Stimulated activated CD8-positive, alpha-beta memory T cell treated with anti-CD3 and anti-CD28 coated beads, Interleukin-2, amount 100 ng/mL, for 1 hour (primary cell): ENCODE data around the gene SLC30A5.
"Not testable (repeated sequence)": the region's sequence is repeated elsewhere in the genome, so short reads cannot be mapped to it uniquely, and the experiment has no call there.

Experiments used
- DNase-seq, 2 donors: peaks; one replicate each; pipeline ENCODE4 v3.0.0-alpha.2; 2020; ENCODE audit warnings: low read depth in 2 of 2

The SLC30A5 gene

GRCh38 chr5:69093771-69094482 lies at the start of gene SLC30A5:
Gene SLC30A5, plus strand, starts transcription at chr5:69094014. Its CDS starts 242 bp downstream, at chr5:69094256.
- DNase-seq: peak; percentile 94 to 97

- not testable (repeated sequence) for DNase-seq
These were observed 48.6 kb upstream of the SLC30A5 start for GRCh38 chr5:69045213-69045612.

DNA sequence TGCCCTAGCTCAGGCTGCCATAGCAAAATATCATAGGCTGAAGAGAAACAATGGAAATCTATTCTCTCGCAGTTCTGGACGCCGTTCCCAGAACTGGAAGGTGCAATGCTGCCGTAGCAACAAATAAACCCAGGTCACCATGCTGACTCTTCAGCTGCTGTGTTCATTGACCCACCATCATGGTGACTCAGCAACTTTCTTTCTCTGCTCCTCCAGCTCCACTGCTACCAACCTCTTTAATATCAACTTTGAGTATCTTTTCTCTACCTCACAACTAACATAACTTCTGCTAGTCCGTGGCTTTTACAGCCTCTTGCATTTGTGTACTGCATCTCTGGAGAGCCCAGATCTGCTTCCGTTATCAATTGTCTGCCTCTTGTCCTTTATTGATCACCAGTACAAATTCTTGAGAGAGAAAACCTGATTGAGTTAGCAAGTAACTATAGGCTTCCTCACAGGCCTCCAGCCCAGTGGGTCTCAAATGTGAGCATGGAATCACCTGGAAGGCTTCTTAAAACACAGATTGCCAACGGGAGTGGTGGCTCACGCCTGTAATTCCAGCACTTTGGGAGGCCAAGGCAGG lies 47.3 kb upstream of the SLC30A5 start:
- DNase-seq: no peak

- no peak for DNase-seq
These were observed 45.6 kb upstream of the SLC30A5 start for GRCh38 chr5:69048230-69048629.

- no peak for DNase-seq
These were observed 44.7 kb upstream of the SLC30A5 start for GRCh38 chr5:69049151-69049550.

DNA sequence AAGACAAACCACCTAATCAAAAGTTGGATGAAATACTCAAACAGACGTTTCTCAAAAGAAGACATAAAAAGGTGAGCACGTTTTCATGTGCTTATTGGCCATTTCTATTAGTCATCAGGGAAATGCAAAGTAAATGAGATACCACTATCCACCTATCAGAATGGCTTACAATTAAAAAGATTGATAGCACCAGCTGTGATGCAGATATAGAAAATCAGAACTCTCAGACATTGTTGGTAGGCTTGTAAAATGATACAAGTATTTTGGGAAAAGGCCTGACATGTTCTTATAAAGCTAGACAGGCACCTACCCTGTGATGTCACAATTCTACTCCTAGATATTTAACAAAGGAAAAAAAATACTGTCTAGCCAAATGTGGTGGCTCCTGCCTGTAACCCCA lies 44.0 kb upstream of the SLC30A5 start:
- no peak for DNase-seq

DNA sequence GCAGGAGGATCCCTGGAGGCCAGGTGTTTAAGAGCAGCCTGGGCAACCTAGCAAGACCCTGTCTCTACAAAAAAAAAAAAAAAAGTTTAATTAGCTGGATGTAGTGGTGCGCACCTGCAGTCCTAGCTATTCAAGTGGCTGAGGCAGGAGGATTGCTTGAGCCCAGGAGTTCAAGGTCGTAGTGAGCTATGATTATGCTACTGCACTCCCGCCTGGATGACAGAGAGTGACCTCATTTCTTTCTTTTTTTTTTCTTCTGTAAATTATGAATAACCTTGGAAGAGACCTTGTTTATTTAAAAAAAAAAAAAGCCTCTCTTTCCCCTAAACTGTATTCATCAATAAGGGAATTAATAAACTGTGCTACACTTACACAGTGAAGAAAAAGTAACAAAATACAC lies 43.6 kb upstream of the SLC30A5 start:
- no peak for DNase-seq

GRCh38 chr5:69052181-69052580 lies 41.6 kb upstream of the SLC30A5 start:
- DNase-seq: no peak

GRCh38 chr5:69074664-69075521 lies 18.9 kb upstream of the SLC30A5 start:
- no peak for DNase-seq

- no peak for DNase-seq
These were observed 18.2 kb upstream of the SLC30A5 start for GRCh38 chr5:69075522-69076179.

DNA sequence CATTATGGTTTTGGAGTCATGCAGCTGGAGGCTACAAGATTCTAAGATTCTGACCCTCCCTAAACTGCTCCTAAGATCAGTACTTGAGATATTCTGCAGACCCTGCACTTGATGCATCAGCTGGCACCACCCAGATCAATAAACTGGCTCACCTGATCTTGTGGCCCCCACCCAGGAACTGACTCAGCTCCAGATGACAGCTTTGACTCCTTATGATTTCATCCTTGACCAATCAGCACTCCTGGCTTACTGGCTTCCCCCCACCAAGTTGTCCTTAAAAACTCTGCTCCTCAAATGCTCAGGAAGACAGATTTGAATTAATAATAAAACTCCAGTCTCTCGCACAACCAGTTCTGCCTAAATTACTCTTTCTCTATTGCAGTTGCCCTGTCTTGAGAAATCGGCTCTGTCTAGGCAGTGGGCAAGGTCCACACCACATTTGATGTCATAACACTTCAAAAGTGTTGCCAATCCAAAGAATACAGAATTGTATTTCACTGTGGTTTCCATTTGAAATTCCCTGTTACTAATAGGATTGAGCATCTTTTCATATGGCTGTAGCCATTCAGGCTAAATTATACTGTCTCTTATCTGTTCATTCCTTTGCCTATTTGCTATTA lies 14.8 kb upstream of the SLC30A5 start:
- no peak for DNase-seq

DNA sequence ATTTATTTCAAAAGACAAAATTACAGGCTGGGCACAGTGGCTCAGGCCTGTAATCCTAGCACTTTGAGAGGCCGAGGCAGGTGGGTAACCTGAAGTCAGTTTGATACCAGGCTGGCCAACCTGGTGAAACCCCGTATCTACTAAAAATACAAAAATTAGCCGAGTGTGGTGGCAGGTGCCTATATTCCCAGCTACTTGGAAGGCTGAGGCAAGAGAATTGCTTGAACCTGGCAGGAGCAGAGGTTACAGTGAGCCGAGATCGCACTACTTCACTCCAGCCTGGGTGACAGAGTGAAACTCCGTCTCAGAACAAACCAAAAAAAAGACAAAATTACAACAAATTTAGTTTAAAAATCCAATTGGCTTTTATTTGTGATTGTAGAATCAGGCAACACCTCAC lies 14.3 kb upstream of the SLC30A5 start:
- no peak for DNase-seq

GRCh38 chr5:69083412-69083811 lies 10.4 kb upstream of the SLC30A5 start:
- DNase-seq: no peak

DNA sequence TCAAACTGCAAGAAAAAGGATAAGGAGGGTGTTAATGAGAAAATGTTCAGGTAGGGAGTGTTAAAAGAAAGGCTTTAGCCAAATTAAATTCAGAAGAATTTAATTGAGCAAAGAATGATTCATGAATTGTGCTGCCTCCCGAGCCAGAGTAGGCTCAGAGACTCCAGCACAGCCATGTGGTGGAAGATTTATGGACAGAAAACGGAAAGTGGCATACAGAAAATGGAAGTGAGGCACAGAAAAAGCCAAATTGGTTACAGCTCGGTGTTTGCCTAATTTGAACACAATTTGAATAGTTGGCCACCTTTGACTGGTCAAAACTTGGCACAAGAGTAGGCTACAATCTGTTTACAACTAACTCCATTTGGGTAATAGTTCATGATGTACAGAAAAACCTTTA lies 9.6 kb upstream of the SLC30A5 start:
- DNase-seq: no peak

GRCh38 chr5:69084903-69085302 lies 8.9 kb upstream of the SLC30A5 start:
- DNase-seq: no peak

DNA sequence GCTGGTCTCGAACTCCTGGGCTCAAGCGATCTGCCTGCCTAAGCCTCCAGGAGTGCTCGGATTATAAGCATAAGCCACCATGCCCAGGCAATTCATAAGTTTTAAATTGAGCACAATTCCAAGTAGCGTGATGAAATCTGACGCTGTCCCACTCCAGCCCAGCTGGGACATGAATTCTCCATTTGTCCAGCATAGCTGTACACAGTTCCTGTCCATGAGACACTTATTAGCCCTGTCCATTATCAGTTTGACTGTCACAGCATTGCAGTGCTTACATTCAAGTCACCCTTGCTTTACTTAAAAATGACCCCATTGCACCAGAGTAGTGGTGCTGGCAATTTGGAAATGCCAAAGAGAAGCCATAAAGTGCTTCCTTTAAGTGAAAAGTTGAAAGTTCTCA lies 7.6 kb upstream of the SLC30A5 start:
- DNase-seq: no peak

DNA sequence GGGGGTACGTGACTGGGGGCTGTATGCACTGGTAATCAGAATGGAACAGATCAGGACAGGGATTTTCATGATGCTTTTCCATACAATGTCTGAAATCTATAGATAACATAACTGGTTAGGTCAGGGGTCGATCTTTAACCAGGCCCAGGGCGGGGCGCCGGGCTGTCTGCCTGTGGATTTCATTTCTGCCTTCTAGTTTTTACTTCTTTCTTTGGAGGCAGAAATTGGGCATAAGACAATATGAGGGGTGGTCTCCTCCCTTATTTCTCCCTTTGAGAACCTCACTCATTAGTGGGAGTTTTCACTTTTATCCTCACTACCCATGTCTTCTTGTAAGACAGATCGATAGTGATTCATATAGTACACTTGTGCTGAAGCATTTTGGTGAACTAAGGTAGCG lies 5.8 kb upstream of the SLC30A5 start:
- DNase-seq: not testable (repeated sequence)

DNA sequence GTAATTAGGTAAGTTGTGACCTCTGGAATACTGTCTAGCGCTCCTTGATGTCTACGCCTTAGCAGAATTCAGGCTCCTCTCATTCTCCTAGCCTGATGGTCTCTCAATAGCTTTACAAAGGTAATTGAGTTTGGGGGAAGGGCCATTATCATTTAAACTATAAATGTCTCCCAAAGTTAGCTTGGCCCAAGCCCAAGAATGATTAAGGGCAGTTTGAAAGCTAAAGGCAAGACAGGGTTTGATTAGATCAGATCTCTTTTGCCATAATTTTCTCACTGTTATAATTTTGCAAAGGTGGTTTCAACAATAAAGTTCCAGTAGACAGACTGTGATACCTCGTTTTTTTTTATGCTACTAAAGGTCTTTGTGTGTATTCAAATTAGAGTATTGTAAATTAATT lies 3.7 kb upstream of the SLC30A5 start:
- DNase-seq: no peak

DNA sequence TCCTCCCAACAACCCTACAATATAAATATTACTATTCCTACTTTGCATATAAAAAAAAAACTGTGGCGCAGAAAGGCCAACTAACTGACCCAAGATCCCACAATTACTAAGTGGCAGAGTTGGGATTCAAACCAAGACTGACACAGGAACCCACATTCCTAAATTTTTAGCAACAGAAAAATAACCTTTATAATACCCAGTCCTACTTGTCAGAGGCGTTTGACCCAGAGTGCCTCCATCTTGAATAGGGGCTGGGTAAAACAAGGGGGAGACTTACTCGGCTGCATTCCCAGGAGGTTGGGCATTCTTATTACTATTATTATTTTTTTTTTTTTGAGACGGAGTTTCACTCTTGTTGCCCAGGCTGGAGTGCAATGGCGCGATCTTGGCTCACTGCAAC lies 2.0 kb upstream of the SLC30A5 start:
- DNase-seq: no peak

GRCh38 chr5:69092969-69093368 lies 845 bp upstream of the SLC30A5 start:
- no peak for DNase-seq

DNA sequence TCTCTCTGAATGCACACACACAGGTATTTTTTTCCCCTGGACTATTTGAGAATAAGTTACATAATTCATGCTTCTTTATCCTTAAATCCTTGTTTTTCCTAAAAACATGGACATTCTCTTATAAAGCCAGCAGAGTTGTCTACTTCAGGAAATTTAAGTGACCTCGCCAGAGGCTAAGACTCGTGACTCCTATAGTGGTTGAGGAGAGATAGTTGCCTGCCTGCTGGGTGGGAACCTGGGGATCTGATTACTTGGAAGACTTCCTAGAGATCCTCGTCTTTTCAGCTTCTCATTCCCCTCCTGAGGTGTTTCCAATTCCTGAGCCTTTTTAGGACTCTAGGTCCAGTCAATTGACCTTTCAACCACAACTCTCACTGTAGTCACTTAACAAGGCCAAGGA lies 5.5 kb downstream of the SLC30A5 start:
- no peak for DNase-seq

GRCh38 chr5:69103521-69103920 lies 9.7 kb downstream of the SLC30A5 start:
- DNase-seq: no peak
